ENCODE data around the gene ATOH7.
"Not testable (repeated sequence)": the region's sequence is repeated elsewhere in the genome, so short reads cannot be mapped to it uniquely, and the experiment has no call there.

The ATOH7 gene

DNA sequence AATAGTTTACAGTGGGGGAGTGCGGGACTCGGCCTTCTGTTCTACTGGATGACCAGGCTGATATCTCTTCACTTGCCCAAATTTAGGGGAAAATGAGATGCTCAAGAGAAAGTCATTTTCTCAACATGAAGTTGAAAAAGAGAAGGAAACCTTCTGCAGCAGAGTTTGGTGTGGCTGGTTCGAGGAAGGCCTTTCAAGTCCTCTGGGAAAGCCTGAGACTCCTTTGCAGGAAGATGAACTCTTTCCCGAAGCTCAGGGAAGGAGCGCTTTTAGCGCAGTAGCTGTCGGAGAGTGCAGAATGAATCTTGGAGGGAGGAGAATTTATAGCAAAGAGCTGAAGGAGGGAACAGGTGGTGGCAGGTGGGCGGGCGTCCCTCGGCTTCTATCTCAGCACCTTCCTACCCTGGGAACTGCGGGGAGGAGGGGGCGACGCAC lies at the start of gene ATOH7:
TSS of gene ATOH7 (minus strand) at position 297 of the 435 bp plus-strand sequence. CDS start 436 bp downstream, outside the sequence.
- DNase-seq (ENCODE audit: low spot score): no peak

DNA sequence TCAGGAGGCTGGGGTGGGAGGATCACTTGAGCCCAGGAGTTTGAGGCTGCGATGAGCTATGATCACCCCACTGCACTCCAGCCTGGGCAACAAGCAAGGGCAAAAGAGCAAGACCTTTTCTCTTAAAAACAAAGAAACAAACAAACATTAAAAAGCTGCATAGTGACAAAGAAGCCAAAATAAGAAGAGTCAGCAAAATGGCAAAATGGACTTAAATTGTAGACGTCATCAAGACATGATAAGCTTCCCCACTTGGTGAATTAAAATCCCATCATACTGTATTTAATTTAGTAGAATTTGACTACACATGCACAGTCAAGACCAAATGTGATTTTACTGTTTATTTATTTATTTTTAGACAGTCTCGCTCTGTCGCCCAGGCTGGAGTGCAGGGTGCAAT lies 48.8 kb upstream of the ATOH7 start:
- no peak for DNase-seq (ENCODE audit: low spot score)

DNA sequence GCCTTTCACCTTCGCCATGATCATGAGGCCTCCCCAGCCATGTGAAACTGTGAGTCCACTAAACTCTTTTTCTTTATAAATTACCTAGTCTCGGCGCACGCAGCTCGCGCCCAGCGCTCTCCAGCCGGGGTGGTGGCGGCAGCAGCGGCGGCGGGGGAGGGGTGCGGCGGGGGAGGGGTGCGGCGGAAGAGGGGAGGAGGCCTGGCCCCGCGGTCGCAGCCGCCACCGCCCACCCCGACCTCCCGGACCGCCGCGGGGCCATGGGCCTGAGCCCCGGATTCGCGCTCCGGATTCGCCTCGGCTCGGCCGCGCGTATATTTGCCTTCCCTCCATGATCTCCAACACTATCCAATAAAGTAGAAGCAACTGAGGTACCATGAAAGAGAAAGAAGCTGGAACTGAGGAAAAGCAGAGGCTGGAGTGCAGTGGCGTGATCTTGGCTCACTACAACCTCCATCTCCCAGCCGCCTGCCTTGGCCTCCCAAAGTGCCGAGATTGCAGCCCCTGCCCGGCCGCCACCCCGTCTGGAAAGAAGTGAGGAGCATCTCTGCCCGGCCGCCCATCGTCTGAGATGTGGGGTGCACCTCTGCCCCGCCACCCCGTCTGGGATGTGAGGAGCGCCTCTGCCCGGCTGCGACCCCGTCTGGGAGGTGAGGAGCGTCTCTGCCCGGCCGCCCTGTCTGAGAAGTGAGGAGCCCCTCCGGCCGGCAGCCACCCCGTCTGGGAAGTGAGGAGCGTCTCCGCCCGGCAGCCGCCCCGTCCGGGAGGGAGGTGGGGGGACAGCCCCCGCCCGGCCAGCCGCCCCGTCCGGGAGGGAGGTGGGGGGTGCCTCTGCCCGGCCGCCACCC lies 47.2 kb upstream of the ATOH7 start:
- not testable (repeated sequence) for DNase-seq (ENCODE audit: low spot score)

DNA sequence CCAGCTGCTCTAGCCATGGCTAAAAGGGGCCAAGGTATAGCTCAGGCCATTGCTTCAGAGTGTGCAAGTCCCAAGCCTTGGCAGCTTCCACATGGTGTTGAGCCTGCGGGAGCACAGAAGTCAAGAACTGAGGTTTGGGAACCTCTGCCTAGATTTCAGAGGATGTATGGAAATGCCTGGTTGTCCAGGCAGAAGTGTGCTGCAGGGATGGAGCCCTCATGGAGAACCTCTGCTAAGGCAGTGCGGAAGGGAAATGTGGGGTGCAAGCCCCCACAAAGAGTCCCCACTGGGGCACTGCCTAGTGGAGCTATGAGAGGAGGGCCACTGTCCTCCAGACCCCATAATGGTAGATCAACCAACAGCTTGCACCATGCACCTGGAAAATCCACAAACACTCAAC lies 45.9 kb upstream of the ATOH7 start:
- DNase-seq (ENCODE audit: low spot score): not testable (repeated sequence)

DNA sequence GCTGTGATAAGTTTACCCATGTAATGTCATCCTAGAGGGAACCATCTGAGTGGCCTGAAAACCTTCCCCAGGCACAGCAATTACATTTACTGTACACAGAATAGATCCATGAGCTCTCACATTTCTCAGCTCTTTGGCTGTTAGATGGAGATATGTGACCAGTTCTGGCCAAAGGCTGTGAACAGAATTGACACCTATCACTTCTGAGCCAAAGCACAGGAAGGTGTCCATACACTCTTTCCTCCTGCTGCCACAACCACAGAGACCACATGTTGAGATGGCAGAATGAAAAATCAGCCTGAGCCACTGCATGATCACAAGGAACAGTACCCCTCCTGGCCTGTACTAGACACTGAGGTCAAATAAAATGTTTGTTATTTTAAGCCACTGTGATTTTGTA lies 44.3 kb upstream of the ATOH7 start:
- DNase-seq (ENCODE audit: low spot score): no peak

DNA sequence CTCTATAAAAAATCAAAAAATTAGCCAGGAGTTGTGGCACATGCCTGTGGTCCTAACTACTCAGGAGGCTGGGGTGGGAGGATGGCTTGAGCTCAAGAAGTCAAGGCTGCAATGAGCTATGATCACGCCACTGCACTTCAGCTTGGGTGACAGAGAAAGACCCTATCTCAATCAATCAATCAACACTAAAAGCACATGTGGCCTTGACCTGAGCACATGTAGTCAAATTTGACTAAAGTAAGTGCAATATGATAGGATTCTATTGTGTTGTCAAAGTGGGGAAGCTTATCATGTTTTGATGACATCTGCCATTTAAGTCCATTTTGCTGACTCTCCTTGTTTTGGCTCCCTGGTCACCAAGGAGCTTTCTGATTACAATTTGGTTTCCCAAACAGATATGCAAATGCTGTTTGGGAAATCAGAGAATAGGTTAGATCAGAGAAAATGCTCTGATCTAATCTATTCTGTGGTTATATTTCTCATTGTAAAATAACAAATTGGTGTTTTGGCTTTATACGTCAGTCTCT lies 43.8 kb upstream of the ATOH7 start:
- DNase-seq (ENCODE audit: low spot score): no peak

DNA sequence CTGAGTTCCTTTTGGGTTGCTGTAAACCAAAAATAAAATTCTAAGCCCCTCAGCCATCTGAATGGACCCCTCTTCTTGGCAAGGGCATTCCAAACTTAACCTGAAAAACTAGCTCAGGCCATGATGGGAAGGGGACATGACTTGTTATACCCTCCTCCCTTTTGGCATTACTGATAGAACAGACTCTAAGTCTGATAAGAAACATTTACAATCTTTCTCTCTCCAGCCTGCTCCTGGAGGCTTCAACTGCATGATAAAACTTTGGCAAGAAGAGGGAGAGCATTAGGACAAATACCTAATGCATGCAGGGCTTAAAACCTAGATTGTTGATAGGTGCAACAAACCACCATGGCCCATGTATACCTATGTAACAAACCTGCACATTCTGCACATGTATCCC lies 40.9 kb upstream of the ATOH7 start:
- DNase-seq (ENCODE audit: low spot score): no peak

DNA sequence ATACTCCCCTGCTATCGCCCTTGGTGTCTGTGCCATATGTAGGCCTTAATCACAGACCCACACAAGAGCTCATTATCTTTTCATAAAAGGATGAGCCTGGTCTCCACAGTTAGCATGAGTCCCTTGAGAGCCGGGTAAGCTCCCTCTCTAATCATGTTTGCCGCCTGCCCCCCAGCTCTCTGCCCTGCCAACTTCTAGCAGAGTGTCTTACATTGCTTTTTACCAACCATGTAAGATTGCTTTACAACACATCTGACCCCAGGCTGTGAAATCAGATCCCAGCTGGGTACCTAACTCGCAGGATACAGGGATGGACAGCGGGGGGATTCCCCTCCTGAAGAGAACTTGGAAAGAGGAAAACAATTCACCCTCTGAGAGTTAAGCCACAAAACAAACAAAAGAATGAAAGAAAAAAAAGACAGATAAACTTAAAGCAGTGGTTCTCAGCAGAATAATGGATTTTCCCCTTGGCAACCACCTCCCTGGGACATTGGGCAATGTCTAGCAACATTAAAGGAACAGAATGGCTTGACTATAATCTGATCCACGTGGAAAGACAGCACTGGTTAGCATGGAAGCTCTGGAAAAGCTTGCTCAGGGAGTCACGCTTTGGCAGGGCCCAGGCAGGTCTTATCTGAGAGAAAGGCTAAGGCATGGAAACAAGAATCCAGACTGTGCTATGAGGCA lies 39.4 kb upstream of the ATOH7 start:
- DNase-seq (ENCODE audit: low spot score): no peak

DNA sequence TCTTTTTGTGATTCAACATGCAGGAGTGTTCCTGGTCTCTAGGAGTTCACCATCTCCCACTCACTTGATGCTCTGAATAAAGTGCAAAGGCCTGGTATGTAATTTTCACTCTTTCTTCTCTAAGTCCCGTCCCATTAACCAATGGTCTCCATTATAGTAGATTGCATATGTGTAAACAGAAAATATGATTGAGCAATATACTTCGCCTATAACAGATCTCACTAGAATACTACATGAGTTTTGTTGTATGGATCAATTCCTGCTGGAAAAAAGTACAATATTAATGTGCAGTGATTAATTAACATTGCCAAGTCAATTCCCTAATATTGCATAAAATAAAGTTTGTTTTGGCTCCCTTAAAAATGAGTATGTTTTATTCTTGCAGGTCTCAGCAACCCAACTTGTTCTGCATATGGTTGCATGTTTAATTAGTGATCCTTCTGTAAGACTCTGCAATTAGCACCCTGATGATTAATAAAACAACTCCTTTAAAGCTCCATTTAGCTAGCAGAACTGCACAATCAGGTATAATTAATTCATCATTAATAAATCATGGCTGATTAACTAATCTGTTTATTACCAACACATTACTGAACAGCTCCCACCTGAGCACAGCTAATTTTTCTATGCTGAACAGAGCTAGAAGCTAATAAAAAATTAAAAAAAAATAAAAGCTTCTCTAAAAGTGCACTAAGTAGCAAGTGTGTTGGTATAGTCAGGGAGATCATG lies 37.8 kb upstream of the ATOH7 start:
- no peak for DNase-seq (ENCODE audit: low spot score)

DNA sequence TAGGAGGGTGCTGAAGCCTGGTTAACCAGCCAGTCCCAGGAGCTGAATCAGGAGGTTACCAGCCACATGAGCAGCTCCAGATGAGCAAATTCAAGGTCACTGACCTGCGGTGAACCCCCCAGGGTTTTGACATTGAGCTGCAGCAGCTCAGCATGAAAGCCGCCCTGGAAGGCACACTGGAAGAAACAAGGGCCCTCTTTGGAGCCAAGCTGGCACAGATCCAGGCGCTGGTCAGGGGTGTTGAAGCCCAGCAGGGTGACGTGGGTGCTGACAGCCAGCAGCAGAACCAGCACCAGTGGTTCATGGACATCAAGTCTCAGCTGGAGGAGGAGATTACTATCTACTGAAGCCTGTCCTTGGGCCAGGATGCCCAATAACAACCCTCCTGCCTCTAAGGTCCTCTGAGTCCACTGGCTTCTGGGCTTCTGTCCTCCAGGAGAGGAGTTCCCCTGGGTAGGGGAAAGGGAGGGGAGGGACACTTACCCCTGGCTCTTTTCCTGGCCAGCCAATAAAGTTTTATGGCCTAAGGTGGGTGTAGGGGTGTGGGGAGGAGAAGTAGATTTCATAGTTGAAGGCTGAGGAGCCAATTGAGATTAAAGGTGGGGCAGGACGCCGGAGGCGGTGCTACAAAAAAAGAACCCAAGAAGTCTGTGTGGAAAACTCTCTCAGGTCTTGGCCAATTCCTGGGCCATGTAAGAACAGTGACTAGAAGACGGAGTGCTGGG lies 29.4 kb upstream of the ATOH7 start:
- no peak for DNase-seq (ENCODE audit: low spot score)

DNA sequence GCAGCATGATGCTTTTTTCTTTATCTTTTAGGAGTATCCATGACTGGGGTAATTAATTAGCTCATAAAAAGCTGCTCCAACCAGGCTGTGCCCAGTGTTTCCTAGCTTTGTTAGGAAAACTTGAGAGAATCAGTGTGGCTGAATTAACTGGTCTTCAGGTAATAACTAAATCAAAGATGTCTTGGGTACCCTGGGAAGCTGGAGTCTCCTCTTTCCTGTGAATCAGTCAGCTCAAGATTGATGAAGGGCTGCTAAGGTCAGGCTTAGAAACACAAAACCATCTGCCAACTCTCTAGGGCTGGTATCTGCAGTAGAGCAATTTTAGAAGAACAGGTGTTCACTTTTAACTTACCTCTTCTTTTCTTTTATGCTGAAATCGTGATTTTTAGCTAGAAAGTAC lies 21.4 kb upstream of the ATOH7 start:
- DNase-seq (ENCODE audit: low spot score): no peak

DNA sequence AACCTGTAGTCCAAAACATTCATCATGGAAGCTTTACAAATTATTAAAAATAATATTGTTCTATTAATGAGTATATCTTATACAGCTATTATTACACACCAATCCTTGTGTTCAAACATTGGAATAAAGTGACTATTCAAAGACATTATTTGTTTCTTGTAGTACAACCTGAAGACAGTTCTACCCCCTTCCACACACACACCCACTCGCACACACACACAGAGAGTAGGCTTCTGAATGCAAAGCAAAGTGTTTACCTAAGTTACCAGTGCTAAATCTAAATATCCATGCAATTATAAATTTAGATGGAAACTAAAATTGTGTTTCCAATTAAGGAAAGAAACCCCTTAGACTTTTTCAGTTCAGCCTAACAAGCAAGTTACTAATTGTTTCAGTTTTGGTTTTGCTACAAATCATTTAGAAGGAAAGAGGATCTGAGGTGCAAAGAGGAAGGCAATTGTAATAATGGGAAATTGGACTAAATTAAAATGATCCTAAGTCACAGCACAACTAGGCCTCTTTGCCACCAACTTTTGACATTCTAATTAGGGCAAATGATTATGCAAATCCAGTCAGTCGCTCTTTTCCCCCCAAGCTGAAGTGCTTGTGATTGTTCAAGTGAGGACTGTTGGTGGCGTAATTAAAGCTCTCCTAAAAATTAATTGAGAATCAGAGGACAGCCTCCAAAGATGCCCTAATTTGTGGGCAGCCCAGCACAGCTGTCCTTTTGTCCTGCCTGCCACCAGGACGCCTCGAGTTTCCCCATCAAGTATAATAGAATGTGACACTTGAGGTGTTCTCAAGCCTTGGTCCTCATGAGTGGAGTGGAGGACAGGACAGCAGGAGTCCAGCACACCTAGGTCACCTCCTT lies 19.9 kb upstream of the ATOH7 start:
- no peak for DNase-seq (ENCODE audit: low spot score)

DNA sequence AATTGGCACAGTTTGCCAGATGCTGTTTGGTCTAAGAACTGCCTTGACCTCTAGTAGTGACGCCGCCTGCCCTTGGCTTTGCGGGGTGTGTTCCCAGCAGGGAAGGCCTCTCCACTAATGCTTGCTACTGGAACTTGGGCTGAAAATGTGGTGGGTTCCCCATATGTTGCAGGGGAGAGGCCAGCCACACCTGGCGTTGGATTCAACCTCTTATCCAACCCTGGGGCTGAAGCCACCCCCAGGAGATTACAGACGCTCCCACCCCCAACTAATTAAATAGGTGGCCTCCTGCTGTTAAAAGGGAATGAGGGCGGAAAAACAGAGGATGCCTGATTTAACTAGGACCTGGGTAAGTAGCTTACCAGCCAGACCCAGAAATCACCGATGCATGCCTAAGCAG lies 19.2 kb upstream of the ATOH7 start:
- DNase-seq (ENCODE audit: low spot score): no peak

DNA sequence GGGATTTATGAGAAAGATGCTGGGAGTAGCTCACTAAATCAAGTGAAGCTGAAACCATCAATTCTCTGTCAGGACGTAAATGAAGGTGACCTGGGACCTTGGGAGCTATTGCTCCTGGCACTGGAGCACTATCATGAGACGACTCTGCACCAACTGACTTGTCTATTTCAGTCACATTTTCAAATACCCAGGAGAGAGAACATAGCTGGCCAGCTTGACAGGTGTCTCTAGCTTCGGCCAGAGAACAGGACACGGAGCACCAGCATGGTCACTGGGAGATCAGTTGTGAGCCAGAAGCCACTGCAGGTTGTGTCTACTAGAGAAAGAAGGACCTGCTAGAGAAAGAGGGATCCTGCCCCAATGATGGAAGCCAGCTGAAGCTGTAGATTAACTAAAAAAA lies 17.4 kb upstream of the ATOH7 start:
- no peak for DNase-seq (ENCODE audit: low spot score)

DNA sequence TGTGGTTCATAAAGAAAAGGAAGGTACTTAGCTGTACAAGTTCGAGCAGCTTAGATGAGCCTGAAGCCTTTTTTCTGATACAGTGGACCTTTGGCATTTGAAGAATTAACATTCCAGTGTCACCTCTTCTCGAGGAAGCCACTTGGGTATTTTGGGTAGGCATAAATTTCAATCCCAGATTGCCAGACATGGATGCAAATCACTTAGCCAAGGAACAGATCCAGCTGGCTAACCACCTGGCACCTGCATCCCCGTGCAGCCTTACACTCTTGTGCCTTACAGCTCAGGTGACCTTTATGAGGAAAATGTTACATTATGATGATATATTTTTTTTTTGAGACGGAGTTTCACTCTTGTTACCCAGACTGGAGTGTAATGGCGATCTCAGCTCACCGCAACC lies 16.0 kb upstream of the ATOH7 start:
- no peak for DNase-seq (ENCODE audit: low spot score)

DNA sequence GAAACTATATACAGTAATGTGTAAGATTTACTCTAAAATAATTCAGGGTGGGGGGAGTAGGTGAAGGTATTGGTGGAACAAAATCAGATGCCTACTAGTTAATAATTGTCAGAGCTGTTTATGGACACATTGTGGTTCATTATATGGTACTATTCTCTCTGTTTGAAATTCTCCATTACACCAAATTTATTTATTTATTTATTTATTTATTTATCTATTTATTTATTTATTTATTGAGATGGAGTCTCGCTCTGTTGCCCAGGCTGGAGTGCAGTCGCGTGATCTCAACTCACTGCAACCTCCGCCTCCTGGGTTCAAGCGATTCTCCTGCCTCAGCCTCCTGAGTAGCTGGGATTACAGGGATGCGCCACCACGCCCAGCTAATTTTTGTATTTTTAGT lies 14.5 kb upstream of the ATOH7 start:
- DNase-seq (ENCODE audit: low spot score): not testable (repeated sequence)

DNA sequence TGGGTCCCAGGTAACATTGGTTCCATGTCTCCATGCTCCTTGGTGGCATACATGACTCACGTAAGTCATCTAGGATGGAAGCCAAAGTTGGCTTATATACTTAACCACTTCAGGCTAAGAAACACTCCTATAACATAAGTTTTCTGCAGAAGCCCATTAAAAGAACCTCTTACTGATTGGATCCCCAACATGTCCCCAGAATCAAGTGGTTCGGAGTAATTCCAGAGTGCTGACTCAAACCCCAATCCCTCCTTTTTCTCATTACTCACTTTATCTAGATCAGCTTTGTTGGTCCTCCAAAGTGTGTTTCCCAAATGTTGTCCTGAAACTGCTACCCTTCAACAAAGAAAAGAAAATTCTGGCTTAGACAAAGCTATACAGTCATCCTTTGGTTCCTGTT lies 10.1 kb upstream of the ATOH7 start:
- DNase-seq (ENCODE audit: low spot score): no peak

DNA sequence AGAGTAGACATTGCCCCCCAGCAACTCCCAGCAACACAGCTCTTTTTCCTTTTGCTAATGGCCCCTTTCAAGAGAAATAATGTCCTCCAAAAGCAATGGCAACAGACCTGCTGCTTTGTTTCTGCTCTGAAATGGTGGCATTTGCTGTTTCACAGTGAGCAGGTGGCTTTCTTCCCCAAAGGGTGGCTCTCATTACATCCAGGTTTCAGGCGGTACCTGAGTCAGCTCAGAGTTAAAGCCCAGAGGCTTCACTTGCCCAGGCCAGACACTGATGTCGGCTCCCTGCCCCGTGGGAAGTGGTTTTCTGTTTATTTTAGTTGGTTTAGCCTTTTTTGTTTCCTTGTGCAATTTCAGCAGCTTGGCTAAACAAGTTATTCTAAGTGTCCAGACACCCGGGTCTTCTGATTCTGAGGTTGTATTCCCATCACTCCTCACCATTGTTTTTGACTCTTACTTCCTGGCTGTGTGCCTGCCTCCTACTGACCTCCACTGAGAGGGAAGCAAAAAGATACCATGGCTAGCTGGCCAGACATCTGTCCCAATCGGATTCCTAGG lies 7.8 kb upstream of the ATOH7 start:
- DNase-seq (ENCODE audit: low spot score): no peak

DNA sequence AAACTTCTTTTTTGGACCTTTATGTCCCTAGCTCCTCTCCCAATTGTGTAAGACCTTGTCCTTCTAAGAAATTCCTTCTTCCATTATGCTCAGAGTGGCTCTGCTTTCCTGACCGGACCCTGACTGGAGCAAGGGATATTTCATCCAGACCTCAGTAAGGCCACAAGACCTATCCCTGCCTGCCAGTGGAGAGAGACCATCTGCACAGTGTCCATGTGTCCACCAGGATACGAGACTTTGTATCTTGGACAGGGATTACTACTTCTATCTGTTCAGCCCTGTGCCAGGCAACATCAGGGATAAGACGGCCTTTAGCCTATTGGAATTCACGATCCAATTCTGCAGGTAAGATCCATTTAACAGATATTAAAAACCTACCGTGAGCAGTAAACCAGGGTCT lies 7.2 kb upstream of the ATOH7 start:
- no peak for DNase-seq (ENCODE audit: low spot score)

DNA sequence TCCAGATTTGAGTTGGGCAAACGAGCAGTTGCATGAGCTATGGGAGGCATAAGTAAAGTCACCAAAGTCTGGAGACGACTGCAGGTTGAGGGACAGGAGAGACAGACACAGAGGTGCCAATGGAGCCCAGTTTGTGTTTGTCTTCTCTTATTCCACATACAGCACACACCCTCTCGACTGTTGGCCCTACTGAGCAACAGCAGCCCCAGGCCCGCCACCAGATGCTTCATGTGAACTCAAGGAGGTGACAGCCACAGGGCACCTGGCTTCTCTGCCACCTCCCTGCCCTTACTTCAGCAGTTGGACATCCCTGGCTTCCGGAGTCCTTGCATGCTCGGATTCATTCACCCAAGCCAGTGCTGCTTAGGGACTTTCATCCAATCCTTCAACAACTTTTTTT lies 6.5 kb upstream of the ATOH7 start:
- no peak for DNase-seq (ENCODE audit: low spot score)

DNA sequence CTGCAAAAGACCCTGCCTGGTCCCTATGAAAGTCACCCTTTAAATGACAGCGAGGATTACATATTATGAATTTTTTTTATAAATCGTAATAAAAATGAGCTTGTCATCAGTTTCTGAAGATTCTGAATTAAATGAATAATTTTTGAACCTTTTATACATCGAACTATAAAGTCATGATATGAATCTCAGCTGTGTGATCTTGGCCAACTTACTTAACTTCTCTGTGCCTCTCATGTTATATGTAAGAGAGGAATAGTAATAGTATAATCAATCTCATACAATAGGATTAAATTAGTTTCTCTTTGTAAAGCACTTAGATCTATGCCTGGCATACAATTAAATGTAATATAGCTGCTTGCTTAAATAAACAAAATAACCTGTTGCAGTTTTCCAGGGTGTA lies 5.3 kb upstream of the ATOH7 start:
- no peak for DNase-seq (ENCODE audit: low spot score)

All from CD4-positive, alpha-beta T cell treated with Interleukin-6 at 100 ng/mL for 8 hours (primary cell).